ENCODE results near the gene VIL1. TPM values are rescaled to one million over a fixed set of nuclear protein-coding genes. Genes with fewer than 3 reads are reported as not detected.

Gene VIL1
- total RNA-seq, 1 donor from 2014 or later = not detected

GRCh38 chr2:218404351-218405085, 14.4 kb upstream of the VIL1 start:
- Mint-ChIP-seq H3K4me1 (ENCODE audit: unreplicated experiment) (peaks cover 39% of the 10 kb centered on the region), H3K27ac (ENCODE audit: unreplicated experiment) (peak overlapping the region; percentile 60)
- TF ChIP-seq CTCF (IDR thresholded peaks at IDR 0.05) = no peak

GRCh38 chr2:218405086-218405745, 13.7 kb upstream of the VIL1 start:
- H3K27me3 Mint-ChIP-seq (ENCODE audit: unreplicated experiment) = no peaks in the 10 kb centered on the region
- no peaks in the 10 kb centered on the region for H3K9me3 Mint-ChIP-seq (ENCODE audit: unreplicated experiment)
- H3K27ac Mint-ChIP-seq (ENCODE audit: unreplicated experiment) = peak overlapping the region; percentile 84
- peaks cover 39% of the 10 kb centered on the region for H3K4me1 Mint-ChIP-seq (ENCODE audit: unreplicated experiment)
- H3K4me3 Mint-ChIP-seq (ENCODE audit: unreplicated experiment) = peak overlapping the region; percentile 71
- no peak for DNase-seq (ENCODE audit: extremely low spot score, unreplicated experiment)
- no peak for TF ChIP-seq CTCF (IDR thresholded peaks at IDR 0.05)
- peaks cover 14% of the 10 kb centered on the region for H3K36me3 Mint-ChIP-seq (ENCODE audit: unreplicated experiment)

More at GRCh38 chr2:218404351-218405085, 14.4 kb upstream of the VIL1 start:
- DNase-seq (ENCODE audit: extremely low spot score, unreplicated experiment) = no peak
- peaks cover 14% of the 10 kb centered on the region for H3K36me3 Mint-ChIP-seq (ENCODE audit: unreplicated experiment)
- H3K4me3 Mint-ChIP-seq (ENCODE audit: unreplicated experiment) = no peak overlapping the region
- no peaks in the 10 kb centered on the region for H3K27me3 Mint-ChIP-seq (ENCODE audit: unreplicated experiment)
- no peaks in the 10 kb centered on the region for H3K9me3 Mint-ChIP-seq (ENCODE audit: unreplicated experiment)

- Mint-ChIP-seq H3K4me3 (ENCODE audit: unreplicated experiment) (peak overlapping the region; percentile 71), H3K4me1 (ENCODE audit: unreplicated experiment) (peaks cover 39% of the 10 kb centered on the region), H3K27me3 (ENCODE audit: unreplicated experiment) (no peaks in the 10 kb centered on the region), H3K9me3 (ENCODE audit: unreplicated experiment) (no peaks in the 10 kb centered on the region), H3K36me3 (ENCODE audit: unreplicated experiment) (peaks cover 14% of the 10 kb centered on the region), H3K27ac (ENCODE audit: unreplicated experiment) (peak overlapping the region; percentile 84)
- no peak for DNase-seq (ENCODE audit: extremely low spot score, unreplicated experiment)
- no peak for TF ChIP-seq CTCF (IDR thresholded peaks at IDR 0.05)
Measured at GRCh38 chr2:218405746-218406208, 13.1 kb upstream of the VIL1 start.

GRCh38 chr2:218406209-218406948, 12.5 kb upstream of the VIL1 start:
- TF ChIP-seq CTCF (IDR thresholded peaks at IDR 0.05) = peak; percentile 80
- Mint-ChIP-seq H3K4me3 (ENCODE audit: unreplicated experiment) (peak overlapping the region; percentile 73), H3K27ac (ENCODE audit: unreplicated experiment) (peak overlapping the region; percentile 87), H3K9me3 (ENCODE audit: unreplicated experiment) (no peaks in the 10 kb centered on the region), H3K4me1 (ENCODE audit: unreplicated experiment) (peaks cover 36% of the 10 kb centered on the region), H3K36me3 (ENCODE audit: unreplicated experiment) (peaks cover 14% of the 10 kb centered on the region), H3K27me3 (ENCODE audit: unreplicated experiment) (no peaks in the 10 kb centered on the region)
- DNase-seq (ENCODE audit: extremely low spot score, unreplicated experiment) = peak; percentile 98
